Right ventricle myocardium inferior (tissue), 1 donor: ENCODE data around the gene RPS6KL1. TPM values are rescaled to one million over a fixed set of nuclear protein-coding genes. Genes with fewer than 3 reads are reported as not detected.
A peak's percentile ranks its signal among the peaks of the same experiment; 100 is the strongest.

Experiments used
- ATAC-seq: fragments of 200-7000 bp; cut with Tn5 transposase; one replicate; pipeline ENCODE4 v1.9.1; 2020; ENCODE audit warnings: mild to moderate bottlenecking, moderate library complexity
- DNase-seq: peaks from one replicate; pipeline ENCODE4 v3.0.0; 2021; ENCODE audit errors: missing footprints
- intact Hi-C: fragments of 100-400 bp; cut with DNase I; formaldehyde crosslinking; loops from one replicate; pipeline ENCODE4 v1.11.0; 2022
- total RNA-seq: library from RNA; stranded (reverse); fragmentation: NEBNext Ultra II Directional; extraction: Animal tissue kit (Norgen Biotek cat#: 25700); gene quantifications from one replicate; pipeline ENCODE4 v1.2.1, GENCODE V29; 2021
- donor health status: DM: no; HTN: yes; CAD: no; lungs with severe emphysema.

The RPS6KL1 gene
- total RNA-seq, 1 donor from 2014 or later = 19.1 TPM

DNA sequence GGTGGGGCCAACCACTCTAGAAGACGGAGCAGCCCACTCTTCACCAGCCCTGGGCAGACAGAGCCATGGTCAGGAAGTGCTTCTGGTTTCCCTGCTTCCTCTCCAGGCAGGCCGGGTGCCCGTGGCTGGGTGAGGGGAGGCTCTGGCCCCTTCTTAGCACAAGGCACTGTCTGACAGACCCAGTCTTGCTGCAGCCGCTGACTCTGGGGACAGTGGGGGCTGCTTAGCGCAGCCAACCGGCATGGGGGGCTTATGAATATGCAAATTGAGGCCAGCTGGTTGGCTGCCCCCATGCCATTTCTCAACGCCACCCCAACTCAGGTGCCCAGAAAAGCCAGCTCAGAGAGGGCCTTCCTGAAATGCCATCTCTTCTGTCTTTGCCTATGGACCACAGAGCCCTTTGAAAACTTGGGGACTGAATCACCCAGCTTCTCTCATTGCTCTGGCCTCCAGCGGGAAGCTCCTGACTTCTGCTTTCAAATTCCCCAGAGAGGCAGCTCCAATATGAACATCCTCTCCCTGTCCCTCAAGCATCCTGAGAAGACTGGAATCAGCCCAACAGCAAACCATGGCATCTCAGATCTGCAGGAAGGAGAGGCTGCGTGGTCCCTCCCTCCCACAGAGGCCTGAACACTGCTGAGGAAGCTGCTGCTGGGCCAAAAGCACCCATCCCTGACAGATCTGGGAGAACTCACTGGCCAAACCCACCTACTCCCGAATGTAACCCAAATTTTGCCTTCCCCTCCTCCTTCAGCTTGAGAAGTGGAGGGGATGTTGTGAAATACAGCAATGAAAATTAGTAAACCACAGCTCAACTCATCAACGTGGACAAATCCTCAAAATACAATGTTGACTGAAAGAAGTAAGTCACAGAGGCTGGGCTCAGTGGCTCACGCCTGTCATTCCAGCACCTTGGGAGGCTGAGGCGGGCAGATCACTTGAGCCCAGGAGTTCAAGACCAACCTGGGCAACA, 46.8 kb downstream of the RPS6KL1 start, which contains the start of gene PROX2:
Gene PROX2, minus strand, starts transcription at position 205 of the 973 bp plus-strand sequence. CDS start 12,311 bp downstream, outside the sequence.
- intact Hi-C loops = no loop called here
- DNase-seq = no peak
- no peak for ATAC-seq

DNA sequence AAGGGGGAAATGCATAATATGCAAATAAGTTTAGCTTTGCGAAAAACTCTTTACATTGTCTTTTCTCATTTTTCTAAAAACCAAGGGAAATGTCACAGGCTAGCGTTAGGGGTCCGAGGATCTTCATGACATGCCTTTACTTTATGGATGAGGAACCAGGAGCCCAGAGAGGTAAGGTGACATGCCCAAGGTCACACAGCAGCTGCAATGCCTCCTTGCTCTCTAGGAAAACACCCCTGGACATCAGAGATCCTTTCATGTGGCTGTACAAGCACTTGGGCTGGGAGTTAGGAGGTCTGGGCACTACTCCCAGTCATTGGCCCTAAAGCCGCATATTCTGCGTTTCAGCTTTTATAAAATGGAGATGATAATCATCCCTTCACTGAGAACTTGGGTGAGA, 47.9 kb downstream of the RPS6KL1 start:
- intact Hi-C loops = no loop called here
- ATAC-seq (no peak), DNase-seq (no peak)

DNA sequence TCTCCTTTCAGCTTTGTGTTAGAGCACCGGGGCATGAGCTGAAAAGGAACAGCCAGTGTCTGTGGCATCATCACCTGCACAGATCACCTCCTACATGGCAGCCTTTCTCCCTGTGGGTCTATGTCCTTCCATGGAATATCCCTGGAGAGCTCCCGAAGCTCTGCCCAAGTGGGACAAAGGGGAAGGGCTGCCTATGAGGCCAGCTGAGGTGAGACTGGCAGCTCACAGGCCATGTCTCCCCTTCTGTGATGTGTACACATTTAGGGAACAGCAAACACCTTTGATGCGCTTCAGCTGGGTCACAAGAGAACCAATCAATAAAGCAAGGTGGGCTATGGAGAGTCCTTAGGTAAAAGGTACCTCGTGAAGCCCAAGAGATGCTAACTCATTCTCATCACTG, 51.2 kb downstream of the RPS6KL1 start:
- no peak for ATAC-seq

DNA sequence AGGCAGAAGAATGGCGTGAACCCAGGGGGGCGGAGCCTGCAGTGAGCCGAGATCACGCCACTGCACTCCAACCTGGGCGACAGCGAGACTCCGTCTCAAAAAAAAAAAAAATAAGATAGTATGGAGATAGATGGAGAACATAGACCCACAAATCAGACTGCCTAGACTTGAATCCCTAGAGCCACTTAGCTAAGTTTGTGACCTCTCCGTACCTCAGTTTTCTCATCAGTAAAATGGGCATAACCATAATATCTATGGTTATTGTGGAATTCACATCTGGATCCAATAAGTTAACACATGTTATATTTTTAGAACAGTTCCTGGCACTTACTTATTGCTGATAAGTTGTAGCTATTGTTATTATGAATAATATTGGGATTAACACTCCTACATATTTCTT, 54.3 kb downstream of the RPS6KL1 start:
- intact Hi-C loops = no loop called here
- DNase-seq = no peak
- ATAC-seq = no peak

More for the DNA sequence above, 51.2 kb downstream of the RPS6KL1 start:
- no peak for DNase-seq
- intact Hi-C loops = no loop called here

DNA sequence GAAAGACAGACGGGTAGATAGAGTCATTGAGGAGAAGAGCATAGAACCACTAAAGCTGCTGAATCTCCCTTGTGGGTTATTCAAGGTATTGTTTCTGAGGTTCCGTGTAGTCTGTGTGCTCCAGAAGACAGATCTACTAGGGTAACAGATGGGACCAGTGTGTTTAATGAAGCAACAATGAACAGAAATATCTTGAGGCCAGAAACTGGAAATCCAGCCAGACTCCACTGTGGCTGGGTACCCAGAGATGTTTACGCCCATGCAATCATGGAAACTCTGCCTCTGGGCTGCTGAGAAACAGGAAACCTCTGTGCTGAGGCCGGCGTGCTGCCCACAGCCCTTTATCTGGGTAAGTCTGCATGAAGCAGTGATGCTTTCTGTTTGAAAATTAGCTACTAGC, 55.4 kb downstream of the RPS6KL1 start:
- intact Hi-C loops = no loop called here
- DNase-seq (no peak), ATAC-seq (peak; percentile 46)

DNA sequence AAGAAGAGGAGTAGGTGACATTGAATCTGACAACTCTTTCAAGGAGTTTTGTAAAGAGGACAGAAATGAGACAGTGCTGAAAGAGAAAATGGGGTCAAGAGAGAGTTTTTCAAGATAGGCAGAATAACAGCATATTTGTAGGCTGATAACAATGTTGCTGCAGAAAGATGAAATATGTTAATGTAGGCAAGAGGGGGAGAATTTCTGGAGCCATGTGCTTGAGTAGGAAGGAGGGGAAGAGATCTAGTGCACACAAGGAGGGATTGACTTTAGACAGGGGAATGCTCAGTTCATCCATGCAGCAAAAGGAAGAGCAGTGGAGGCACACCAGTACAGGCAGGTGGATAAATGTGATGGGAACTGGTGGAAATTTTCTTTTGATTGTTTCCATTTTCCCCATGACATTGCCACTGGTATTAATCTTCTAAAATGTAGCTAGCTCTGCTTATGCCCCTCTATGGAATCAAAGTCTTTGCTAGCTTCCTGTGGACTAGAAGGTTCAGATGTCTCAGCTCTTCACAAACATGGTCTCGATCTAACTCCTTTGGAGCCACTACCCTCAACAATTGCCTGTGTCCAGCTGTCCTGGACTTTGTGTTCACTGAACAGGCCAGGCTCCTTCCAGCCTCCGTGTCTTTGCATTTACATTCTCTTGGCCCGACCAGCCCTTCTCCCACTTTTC, 56.2 kb downstream of the RPS6KL1 start:
- no peak for ATAC-seq
- intact Hi-C loops = no loop called here
- no peak for DNase-seq

DNA sequence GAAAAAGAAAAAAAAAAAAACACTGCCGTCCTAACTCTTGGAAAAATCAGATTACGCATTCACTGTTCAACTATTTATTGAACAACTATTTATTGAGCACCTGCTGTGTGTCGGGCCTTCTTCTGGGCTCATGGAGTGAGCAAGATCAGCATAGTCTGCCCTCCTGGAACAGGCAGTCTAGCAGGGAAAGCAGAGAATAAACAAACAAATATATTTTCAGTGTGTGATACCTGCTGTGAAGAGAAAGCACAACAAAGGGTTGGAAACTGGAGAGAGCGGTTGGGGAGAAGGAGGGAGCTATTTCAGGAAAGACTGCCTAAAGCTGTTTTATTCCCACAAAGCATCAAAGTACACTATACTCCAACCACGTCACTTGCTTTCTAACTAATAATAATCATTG, 57.9 kb downstream of the RPS6KL1 start:
- ATAC-seq (no peak), DNase-seq (no peak)
- intact Hi-C loops = no loop called here

DNA sequence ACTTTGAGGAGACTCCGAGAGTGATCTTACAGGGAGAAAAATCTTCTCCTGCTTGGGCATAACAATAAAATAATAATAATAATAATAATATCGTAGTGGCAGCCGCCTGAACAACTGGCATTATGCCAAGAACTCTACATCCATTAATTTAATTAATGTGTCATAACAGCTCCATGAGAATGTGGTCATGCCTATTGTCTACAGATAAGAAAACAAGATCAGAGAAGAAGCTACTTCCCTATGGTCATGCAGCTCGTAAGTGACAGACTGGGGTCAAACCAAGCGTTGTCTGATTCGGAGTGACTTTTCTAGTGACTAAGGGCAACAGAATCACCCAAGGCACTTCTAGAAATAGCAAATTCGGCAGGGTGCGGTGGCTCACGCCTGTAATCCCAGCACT, 58.9 kb downstream of the RPS6KL1 start:
- no peak for DNase-seq
- no peak for ATAC-seq
- intact Hi-C loops = no loop called here

DNA sequence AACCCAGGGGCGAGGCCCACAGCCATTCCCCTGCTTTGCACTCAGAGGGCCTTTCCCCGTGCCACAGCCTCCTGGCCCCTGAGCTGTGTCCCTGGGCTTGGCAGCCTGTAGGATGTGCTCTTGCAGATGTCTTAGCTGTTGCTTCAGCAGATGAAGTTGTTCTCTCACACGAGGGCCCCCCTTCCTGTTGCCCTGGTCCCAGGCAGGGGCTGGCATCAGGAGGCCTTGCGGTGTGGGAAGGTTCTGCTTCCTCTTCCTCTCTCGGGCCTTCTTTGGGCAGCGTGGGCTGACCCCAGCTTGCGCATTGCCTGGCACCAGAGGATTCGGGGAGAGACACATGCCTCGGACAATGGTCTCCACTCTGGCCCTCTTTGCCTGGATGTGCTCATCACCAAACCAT, 59.8 kb downstream of the RPS6KL1 start:
- ATAC-seq (peak; percentile 18), DNase-seq (peak; percentile 32)

DNA sequence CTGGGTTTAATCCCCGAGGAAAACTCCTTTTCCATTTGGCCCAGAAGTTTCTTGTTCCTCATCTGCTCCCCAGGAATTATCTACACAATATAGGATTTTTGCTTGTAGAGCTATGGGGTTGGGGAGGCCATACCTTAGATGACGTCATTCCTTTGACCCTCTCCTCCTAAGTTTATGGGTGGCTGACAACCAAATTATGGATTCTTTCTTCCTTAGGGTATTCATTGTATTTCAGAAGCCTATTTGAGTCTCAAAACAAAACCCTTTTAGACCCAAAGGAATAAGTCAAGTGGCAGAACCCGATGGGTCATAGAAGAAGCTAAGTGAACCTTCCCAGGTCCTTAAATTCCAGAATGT, 61.3 kb downstream of the RPS6KL1 start:
- DNase-seq (no peak), ATAC-seq (no peak)
- intact Hi-C loops = loop anchor here (1.0 to 2.0 kb wide), 3 partner anchors 21 to 227 kb away; no protein-coding TSS in a partner anchor

More for the DNA sequence above, 59.8 kb downstream of the RPS6KL1 start:
- intact Hi-C loops = no loop called here

DNA sequence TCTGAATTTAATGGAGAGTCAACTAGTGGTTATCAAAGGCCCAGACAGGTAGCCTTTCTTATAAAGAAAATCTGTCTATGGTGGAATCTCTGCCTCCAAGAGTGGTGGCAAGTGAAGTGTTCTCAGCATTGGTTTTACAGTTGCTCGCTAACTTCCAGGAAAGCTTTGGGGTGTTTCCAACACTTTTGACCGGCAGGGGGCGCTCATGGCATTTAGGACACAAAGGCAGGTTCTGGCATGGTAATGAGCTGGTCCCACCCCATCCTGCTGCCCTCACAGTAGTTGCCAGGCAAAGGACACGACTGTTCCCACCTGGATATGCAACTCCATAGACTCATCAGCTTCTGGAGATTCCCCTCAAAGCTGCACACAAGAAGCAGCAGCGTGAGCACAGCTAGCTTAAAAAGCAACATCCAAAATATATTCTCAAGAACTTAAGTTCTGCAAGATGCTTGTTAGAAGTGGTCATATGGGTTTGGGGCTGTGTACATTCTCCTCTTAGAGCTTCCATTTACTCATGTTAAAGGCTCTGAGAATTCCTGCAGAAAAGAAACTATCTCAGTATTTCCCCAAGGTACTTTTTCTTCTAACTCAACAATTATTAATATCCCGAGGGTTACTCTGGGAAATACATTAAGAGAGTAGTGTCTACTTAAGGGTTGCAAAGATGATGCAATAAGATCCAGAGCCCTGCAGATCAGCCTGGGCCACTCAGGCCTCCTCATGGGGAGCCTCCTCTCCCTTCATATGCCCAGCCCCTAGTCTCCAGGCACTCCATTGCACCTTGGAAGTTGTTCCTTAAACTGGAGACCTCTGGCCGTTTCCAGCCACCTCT, 61.9 kb downstream of the RPS6KL1 start:
- peak; percentile 82 for ATAC-seq
- intact Hi-C loops = loop anchor here (1.0 to 2.0 kb wide), 3 partner anchors 22 to 228 kb away; no protein-coding TSS in a partner anchor

DNA sequence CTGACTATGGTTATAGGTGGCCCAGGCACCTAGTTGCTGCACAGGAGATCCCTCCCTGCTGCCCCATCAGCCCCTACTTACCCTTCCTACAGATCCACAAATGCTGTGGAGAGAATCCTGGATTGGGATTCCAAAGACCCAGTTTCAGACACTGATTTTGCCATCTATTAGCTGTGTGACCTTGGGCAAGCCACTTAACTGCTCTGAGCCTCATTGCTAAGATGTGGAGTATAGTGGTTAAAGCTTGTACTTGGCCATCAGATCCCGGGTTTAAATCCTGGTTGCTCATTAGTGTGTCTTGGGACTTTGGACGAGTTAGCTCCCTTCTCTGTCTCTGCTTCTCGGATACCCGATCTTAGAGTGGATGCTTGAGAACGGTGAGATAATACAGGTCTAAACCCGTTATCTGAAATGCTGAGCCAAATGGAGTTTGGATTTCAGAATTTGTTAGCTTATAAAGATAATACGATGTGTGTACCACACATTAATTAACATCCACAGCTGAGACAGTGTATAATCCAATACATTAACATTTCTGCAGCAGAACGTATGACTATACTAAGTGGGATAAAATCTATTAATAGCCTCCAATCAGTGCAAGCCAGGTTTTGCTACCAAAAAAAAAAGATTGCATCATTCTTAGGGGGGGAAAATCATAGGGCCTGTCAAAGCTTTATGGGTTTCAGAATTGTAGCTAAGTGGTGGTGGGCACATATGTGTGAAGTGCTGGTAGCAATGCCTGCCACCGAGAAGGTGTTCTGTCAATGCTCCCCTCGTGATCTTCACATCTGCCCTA, 63.1 kb downstream of the RPS6KL1 start:
- ATAC-seq = no peak
- intact Hi-C loops = loop anchor here (2.0 kb wide), 2 partner anchors 23 to 229 kb away; no protein-coding TSS in a partner anchor

More for the DNA sequence above, 61.9 kb downstream of the RPS6KL1 start:
- DNase-seq = peak; percentile 94

DNA sequence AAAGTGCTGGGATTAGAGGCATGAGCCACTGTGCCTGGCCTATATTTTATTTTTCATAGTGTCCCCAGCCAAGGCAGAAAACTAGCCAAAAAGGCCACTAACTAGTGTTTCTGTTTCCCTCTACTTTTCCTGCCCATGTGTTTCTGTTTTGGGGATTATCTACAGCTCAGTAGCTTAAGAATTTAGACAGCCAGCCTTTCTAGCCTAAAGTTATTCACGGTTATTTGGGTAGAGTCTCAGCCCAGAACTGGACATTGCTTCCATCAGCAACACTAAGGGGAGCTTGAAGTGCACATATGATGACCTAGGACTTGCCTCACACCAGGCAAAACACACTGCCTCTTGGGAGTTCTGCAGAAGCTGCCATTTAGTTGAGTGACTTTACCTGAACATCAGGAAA, 65.0 kb downstream of the RPS6KL1 start:
- DNase-seq (no peak), ATAC-seq (no peak)
- intact Hi-C loops = no loop called here

More for the DNA sequence above, 63.1 kb downstream of the RPS6KL1 start:
- no peak for DNase-seq

DNA sequence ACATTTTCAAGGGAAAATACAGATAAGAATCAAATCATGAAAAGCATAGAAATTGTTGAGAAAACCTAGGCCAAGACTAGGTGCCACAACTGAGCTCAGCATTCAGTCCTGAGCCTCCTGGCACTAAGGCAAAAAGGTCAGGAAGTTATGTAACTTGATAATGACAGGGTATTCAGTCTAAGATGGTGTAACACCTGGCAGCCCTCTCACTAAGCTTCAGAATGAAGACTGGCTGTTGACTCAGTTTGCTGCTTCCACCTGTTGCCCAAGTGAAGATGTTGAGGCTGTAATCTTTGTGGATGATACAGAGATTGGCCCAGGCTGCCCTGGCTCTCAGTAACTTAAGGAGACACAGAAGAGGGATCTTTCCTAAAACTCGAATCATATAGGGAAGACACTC, 66.7 kb downstream of the RPS6KL1 start:
- intact Hi-C loops = no loop called here
- DNase-seq (no peak), ATAC-seq (no peak)

DNA sequence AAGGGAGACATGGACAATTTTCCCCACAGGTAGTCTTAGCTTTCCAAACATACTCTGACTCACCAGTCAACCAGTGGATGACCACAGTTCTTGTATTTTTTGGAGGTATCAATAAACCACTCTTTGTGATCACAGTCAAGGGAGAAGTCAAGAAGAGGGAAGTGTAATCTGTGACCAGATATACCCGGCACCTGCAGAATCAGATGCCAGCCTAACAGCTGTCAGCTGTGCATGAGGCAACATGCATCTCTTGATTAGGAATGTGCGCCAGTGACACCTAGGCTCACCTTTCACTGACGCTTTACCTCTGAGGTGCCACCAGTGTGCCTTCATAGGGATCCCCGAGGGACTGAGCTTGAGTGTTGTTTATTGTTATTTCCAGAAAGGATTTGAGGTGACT, 67.1 kb downstream of the RPS6KL1 start:
- intact Hi-C loops = no loop called here
- DNase-seq = no peak
- ATAC-seq = no peak

DNA sequence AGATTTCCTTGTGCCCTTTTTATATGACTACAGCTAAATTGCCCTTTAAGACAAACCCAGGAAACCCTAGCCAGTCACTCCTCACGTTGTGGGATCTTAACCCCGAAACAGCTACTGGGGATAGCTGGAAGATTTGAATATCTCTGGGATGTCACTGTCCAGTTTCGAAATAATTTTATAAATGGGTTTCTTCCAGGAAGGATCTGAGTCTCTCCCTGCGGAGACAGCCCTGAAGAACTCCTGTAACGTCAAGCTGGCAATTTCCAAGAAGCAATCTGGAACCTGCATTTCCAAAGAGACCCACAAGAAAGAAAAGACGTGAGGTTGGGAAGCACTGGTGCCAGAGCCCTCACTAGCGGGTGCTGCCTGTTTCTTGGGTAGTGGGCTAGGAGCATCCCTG, 68.0 kb downstream of the RPS6KL1 start:
- no peak for DNase-seq
- peak; percentile 14 for ATAC-seq
- intact Hi-C loops = no loop called here
